Gastroesophageal sphincter (tissue), 4 donors: ENCODE measurements around the gene OR4F6. TPM values are rescaled to one million over a fixed set of nuclear protein-coding genes. Genes with fewer than 3 reads are reported as not detected.
"Not testable (repeated sequence)": the region's sequence is repeated elsewhere in the genome, so short reads cannot be mapped to it uniquely, and the experiment has no call there.

Experiments used
- ATAC-seq: fragments of 150-250 bp; one replicate; pipeline ENCODE4 v1.9.1; 2016; ENCODE audit warnings: mild to moderate bottlenecking, moderate library complexity
- H3K27ac ChIP-seq, 4 donors: fragments of 200-600 bp; sonication (generic) in 3 of 4; 1 replicate in 3 of 4; 2 replicates in 1 of 4; pipeline ENCODE4 v1.5.1; 2016 to 2019
- H3K27me3 ChIP-seq: fragments of 200-600 bp; sonication (generic); one replicate; pipeline ENCODE4 v1.5.1; 2019
- H3K36me3 ChIP-seq, 2 donors: fragments of 200-600 bp; sonication (generic); one replicate each; pipeline ENCODE4 v1.5.1; 2019; ENCODE audit warnings: control low read depth in 1 of 2
- H3K4me1 ChIP-seq, 3 donors: fragments of 200-600 bp; sonication (generic); 1 replicate in 2 of 3; 2 replicates in 1 of 3; pipeline ENCODE4 v1.5.1; 2016 to 2019; ENCODE audit warnings: control low read depth in 2 of 3
- H3K4me3 ChIP-seq, 2 donors: fragments of 200-600 bp; sonication (generic); one replicate each; pipeline ENCODE4 v1.5.1; 2019; ENCODE audit warnings: mild to moderate bottlenecking in 1 of 2, moderate library complexity in 1 of 2
- H3K9me3 ChIP-seq, 3 donors: fragments of 200-600 bp; sonication (generic); one replicate each; pipeline ENCODE4 v1.5.1; 2017 to 2019; ENCODE audit warnings: control low read depth in 2 of 3
- EP300 ChIP-seq: sonication (generic); formaldehyde crosslinking; IDR thresholded peaks from one replicate; pipeline ENCODE4 v1.6.1; 2017; ENCODE audit warnings: antibody characterized with exemption, mild to moderate bottlenecking
- POLR2A ChIP-seq, 2 donors: fragments of 450-650 bp; IDR thresholded peaks; one replicate each; pipeline ENCODE4 v1.6.1; 2017; ENCODE audit warnings: antibody characterized with exemption in 2 of 2, mild to moderate bottlenecking in 2 of 2, moderate library complexity in 1 of 2
- POLR2AphosphoS5 ChIP-seq: sonication (generic); formaldehyde crosslinking; IDR thresholded peaks from one replicate; pipeline ENCODE4 v1.6.1; 2017; ENCODE audit warnings: antibody characterized with exemption
- WGBS, 2 donors: methylation state at CpG; one replicate each; pipeline ENCODE4 v1.1.5; 2018; ENCODE audit warnings: low coverage in 1 of 2; 5-methylcytosine and 5-hydroxymethylcytosine counted together
- total RNA-seq, 4 donors: library from RNA; depleted of rRNA; stranded (reverse); fragments of >200 nt; gene quantifications; one replicate each; pipeline ENCODE4 v1.1.0, GENCODE V29; 2016
- TF ChIP-seq, protein P1 (sequence below), 4 experiments: fragments of 200-600 bp in 2 of 4; fragments of 450-650 bp in 2 of 4; sonication (generic) in 1 of 4; IDR thresholded peaks; one replicate each; pipeline ENCODE4 v1.5.1; 2017 to 2019; ENCODE audit warnings: antibody characterized with exemption in 4 of 4, mild to moderate bottlenecking in 2 of 4, moderate library complexity in 2 of 4

The OR4F6 gene
- total RNA-seq, 4 donors from 2014 or later = not detected

- not testable (repeated sequence) for H3K27ac ChIP-seq, H3K27me3 ChIP-seq, ATAC-seq, H3K9me3 ChIP-seq, H3K36me3 ChIP-seq, H3K4me3 ChIP-seq, H3K4me1 ChIP-seq
- WGBS, 2 donors = 55 to 78% methylated on average over 2 to 3 of the region's 5 CpGs
These were observed 14.6 kb upstream of the OR4F6 start for GRCh38 chr15:101788503-101789269.

- not testable (repeated sequence) for H3K9me3 ChIP-seq, H3K27ac ChIP-seq, H3K27me3 ChIP-seq, H3K36me3 ChIP-seq, H3K4me3 ChIP-seq, ATAC-seq, H3K4me1 ChIP-seq
- 67% methylated on average over 1 of the region's 4 CpGs for WGBS, 2 donors
These were observed 12.6 kb upstream of the OR4F6 start for GRCh38 chr15:101790748-101791147.

GRCh38 chr15:101793981-101794380 is 9.3 kb upstream of the OR4F6 start:
- H3K27ac ChIP-seq, H3K4me1 ChIP-seq, ATAC-seq, H3K9me3 ChIP-seq, H3K27me3 ChIP-seq, H3K4me3 ChIP-seq, H3K36me3 ChIP-seq: not testable (repeated sequence)
- 41 to 66% methylated on average over 5 to 7 of the region's 7 CpGs for WGBS, 2 donors

DNA sequence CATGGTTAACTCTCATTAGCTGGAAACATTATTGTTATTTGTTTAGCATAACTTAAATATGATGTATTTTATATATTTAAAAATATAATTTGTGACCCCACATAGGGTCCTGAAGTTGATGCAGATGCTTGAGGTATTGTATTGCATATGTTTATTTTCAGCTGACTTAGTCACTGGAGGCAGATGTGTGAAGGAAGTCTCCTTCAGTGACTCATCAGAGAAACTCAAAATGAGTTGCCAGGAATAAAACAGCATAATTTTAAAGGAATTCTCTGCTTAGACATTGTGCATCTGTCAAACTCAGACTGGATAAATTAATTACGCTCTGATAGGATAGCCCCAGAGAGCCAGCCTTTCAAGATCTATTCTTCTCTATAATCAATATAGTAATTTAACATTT is 7.9 kb upstream of the OR4F6 start:
- no peaks in the 10 kb centered on the region for H3K36me3 ChIP-seq
- H3K27me3 ChIP-seq = peaks cover 10% of the 10 kb centered on the region
- ATAC-seq = no peak
- no peak overlapping the region for H3K27ac ChIP-seq
- no peaks in the 10 kb centered on the region for H3K9me3 ChIP-seq
- no peak overlapping the region for H3K4me3 ChIP-seq
- WGBS, 2 donors = 33 to 50% methylated on average over 1 of the region's 1 CpG
- no peaks in the 10 kb centered on the region for H3K4me1 ChIP-seq
- TF ChIP-seq EP300 (no peak), POLR2A (IDR thresholded peaks at IDR 0.05) (no peak), POLR2AphosphoS5 (no peak)
- TF ChIP-seq, protein P1, sequence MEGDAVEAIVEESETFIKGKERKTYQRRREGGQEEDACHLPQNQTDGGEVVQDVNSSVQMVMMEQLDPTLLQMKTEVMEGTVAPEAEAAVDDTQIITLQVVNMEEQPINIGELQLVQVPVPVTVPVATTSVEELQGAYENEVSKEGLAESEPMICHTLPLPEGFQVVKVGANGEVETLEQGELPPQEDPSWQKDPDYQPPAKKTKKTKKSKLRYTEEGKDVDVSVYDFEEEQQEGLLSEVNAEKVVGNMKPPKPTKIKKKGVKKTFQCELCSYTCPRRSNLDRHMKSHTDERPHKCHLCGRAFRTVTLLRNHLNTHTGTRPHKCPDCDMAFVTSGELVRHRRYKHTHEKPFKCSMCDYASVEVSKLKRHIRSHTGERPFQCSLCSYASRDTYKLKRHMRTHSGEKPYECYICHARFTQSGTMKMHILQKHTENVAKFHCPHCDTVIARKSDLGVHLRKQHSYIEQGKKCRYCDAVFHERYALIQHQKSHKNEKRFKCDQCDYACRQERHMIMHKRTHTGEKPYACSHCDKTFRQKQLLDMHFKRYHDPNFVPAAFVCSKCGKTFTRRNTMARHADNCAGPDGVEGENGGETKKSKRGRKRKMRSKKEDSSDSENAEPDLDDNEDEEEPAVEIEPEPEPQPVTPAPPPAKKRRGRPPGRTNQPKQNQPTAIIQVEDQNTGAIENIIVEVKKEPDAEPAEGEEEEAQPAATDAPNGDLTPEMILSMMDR (IDR thresholded peaks at IDR 0.05) = no peak

DNA sequence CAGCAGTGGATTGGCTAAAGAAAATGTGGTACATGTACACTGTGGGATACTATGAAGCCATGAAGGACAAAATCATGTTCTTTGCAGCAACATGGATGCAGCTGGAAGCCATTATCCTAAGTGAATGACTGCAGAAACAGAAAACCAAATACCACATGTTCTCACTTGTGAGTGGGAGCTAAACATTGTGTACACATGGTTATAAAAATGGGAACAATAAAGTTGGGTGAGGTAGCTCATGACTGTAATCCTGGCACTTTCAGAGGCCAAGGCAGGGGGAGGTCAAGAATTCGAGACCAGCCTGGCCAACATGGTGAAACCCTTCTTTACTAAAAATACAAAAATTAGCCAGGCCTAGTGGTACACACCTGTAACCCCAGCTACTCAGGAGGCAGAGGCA is 3.6 kb upstream of the OR4F6 start:
- TF ChIP-seq, protein P1 (IDR thresholded peaks at IDR 0.05) = no peak
- TF ChIP-seq EP300 (no peak), POLR2A (IDR thresholded peaks at IDR 0.05) (no peak), POLR2AphosphoS5 (no peak)
- H3K36me3 ChIP-seq = no peaks in the 10 kb centered on the region
- H3K27ac ChIP-seq = no peak overlapping the region
- H3K4me1 ChIP-seq = no peaks in the 10 kb centered on the region
- peaks cover 10% of the 10 kb centered on the region for H3K27me3 ChIP-seq
- no peak overlapping the region for H3K4me3 ChIP-seq
- no peaks in the 10 kb centered on the region for H3K9me3 ChIP-seq
- WGBS, 2 donors = 57 to 78% methylated on average over 1 of the region's 1 CpG
- no peak for ATAC-seq

GRCh38 chr15:101801048-101801447 is 2.3 kb upstream of the OR4F6 start:
- Histone ChIP-seq H3K27ac (no peak overlapping the region), H3K4me1 (no peaks in the 10 kb centered on the region), H3K4me3 (no peak overlapping the region), H3K27me3 (peaks cover 5% of the 10 kb centered on the region), H3K9me3 (no peaks in the 10 kb centered on the region), H3K36me3 (no peaks in the 10 kb centered on the region)
- WGBS, 2 donors = 44 to 100% methylated on average over 1 of the region's 1 CpG
- no peak for ATAC-seq
- no peak for TF ChIP-seq POLR2A (IDR thresholded peaks at IDR 0.05)
- no peak for TF ChIP-seq POLR2AphosphoS5
- no peak for TF ChIP-seq EP300
- TF ChIP-seq, protein P1 (IDR thresholded peaks at IDR 0.05) = no peak
